GM23338 (cell line): ENCODE data around the gene TENT4A. TPM values are rescaled to one million over a fixed set of nuclear protein-coding genes. Genes with fewer than 3 reads are reported as not detected.

Experiments used
- ATAC-seq: fragments of 200-7000 bp; cut with Tn5 transposase; 3 replicates; pipeline ENCODE4 v1.9.1; 2020
- DNase-seq: peaks from one replicate; pipeline ENCODE4 v3.0.0-alpha.2; 2015; ENCODE audit warnings: low spot score
- H2AFZ ChIP-seq: fragments of 200-600 bp; sonication (generic); 2 replicates; pipeline ENCODE4 v1.8.0; 2016; ENCODE audit warnings: antibody characterized with exemption, mild to moderate bottlenecking, moderate library complexity
- H3F3A ChIP-seq: fragments of 200-600 bp; sonication (generic); replicated peaks from 2 replicates; pipeline ENCODE4 v1.8.0; 2017; ENCODE audit warnings: antibody characterized with exemption, mixed run types, low read depth
- H3K27ac ChIP-seq: fragments of 200-600 bp; sonication (generic); 2 replicates; pipeline ENCODE4 v1.6.1; 2016; ENCODE audit warnings: low read depth
- H3K27me3 ChIP-seq: fragments of 200-600 bp; sonication (generic); 2 replicates; pipeline ENCODE4 v1.8.0; 2016; ENCODE audit warnings: mild to moderate bottlenecking, mixed run types, moderate library complexity; ENCODE audit not compliant: insufficient read depth
- H3K36me3 ChIP-seq: fragments of 200-600 bp; sonication (generic); 2 replicates; pipeline ENCODE4 v1.8.0; 2016; ENCODE audit warnings: mild to moderate bottlenecking; ENCODE audit not compliant: insufficient read depth
- H3K4me1 ChIP-seq: fragments of 200-600 bp; sonication (generic); 2 replicates; pipeline ENCODE4 v1.8.0; 2016; ENCODE audit warnings: mild to moderate bottlenecking, moderate library complexity; ENCODE audit not compliant: insufficient read depth
- H3K4me2 ChIP-seq: fragments of 200-600 bp; sonication (generic); 2 replicates; pipeline ENCODE4 v1.7.1; 2017; ENCODE audit warnings: mixed run types
- H3K4me3 ChIP-seq: fragments of 200-600 bp; sonication (generic); 2 replicates; pipeline ENCODE4 v1.6.1; 2016; ENCODE audit warnings: mixed run types
- H3K79me2 ChIP-seq: fragments of 200-600 bp; sonication (generic); replicated peaks from 2 replicates; pipeline ENCODE4 v1.8.0; 2017; ENCODE audit warnings: mild to moderate bottlenecking; ENCODE audit not compliant: insufficient read depth
- H3K9me2 ChIP-seq: fragments of 200-600 bp; sonication (generic); 2 replicates; pipeline ENCODE4 v1.8.0; 2017; ENCODE audit not compliant: insufficient read depth
- H4K20me1 ChIP-seq: fragments of 200-600 bp; sonication (generic); replicated peaks from 2 replicates; pipeline ENCODE4 v1.8.0; 2017; ENCODE audit warnings: mild to moderate bottlenecking; ENCODE audit not compliant: insufficient read depth
- H3K27ac Mint-ChIP-seq: 2 replicates; pipeline ENCODE4 v1.8.0; 2020; ENCODE audit warnings: inconsistent platforms, mild to moderate bottlenecking, moderate library complexity, mixed read lengths
- H3K27me3 Mint-ChIP-seq: 3 replicates; pipeline ENCODE4 v1.8.0; 2022; ENCODE audit warnings: low read depth, mild to moderate bottlenecking, moderate library complexity, mixed read lengths, inconsistent platforms; ENCODE audit not compliant: insufficient read depth, poor library complexity
- H3K36me3 Mint-ChIP-seq: 3 replicates; pipeline ENCODE4 v1.8.0; 2021; ENCODE audit warnings: low read depth, mild to moderate bottlenecking, inconsistent platforms, moderate library complexity, mixed read lengths
- H3K4me1 Mint-ChIP-seq: 3 replicates; pipeline ENCODE4 v1.8.0; 2020; ENCODE audit warnings: mild to moderate bottlenecking, inconsistent platforms, mixed read lengths
- H3K4me3 Mint-ChIP-seq: 3 replicates; pipeline ENCODE4 v1.8.0; 2021; ENCODE audit warnings: moderate library complexity, mild to moderate bottlenecking, inconsistent platforms, mixed read lengths
- H3K9me3 Mint-ChIP-seq: 3 replicates; pipeline ENCODE4 v1.8.0; 2020; ENCODE audit warnings: moderate library complexity, mild to moderate bottlenecking, inconsistent platforms, mixed read lengths
- CREB1 ChIP-seq: fragments of 250-450 bp; sonication (Bioruptor Pico); IDR thresholded peaks from 2 replicates; pipeline ENCODE4 v1.5.0; 2020; ENCODE audit warnings: low read depth, mild to moderate bottlenecking, moderate library complexity
- CTCF ChIP-seq, 2 experiments: fragments of 200-600 bp in 1 of 2; sonication (generic) in 1 of 2; conservative IDR thresholded peaks; 2 replicates each; pipeline versions ENCODE4 v1.5.1 to v1.6.1; 2016 to 2017; ENCODE audit warnings: antibody characterized with exemption in 2 of 2, low read depth in 2 of 2, mild to moderate bottlenecking in 2 of 2, moderate library complexity in 1 of 2
- EZH2 ChIP-seq: fragments of 200-600 bp; sonication (generic); IDR thresholded peaks from one replicate; pipeline ENCODE4 v1.8.0; 2017; ENCODE audit warnings: antibody characterized with exemption, mild to moderate bottlenecking, low read depth; ENCODE audit not compliant: unreplicated experiment
- EZH2phosphoT487 ChIP-seq: fragments of 200-600 bp; sonication (generic); IDR thresholded peaks from one replicate; pipeline ENCODE4 v1.8.1; 2018; ENCODE audit warnings: antibody characterized with exemption; ENCODE audit not compliant: unreplicated experiment
- JUNB ChIP-seq: IDR thresholded peaks from one replicate; pipeline ENCODE4 v1.6.1; 2016; ENCODE audit warnings: antibody characterized with exemption; ENCODE audit not compliant: unreplicated experiment
- STAT1 ChIP-seq: IDR thresholded peaks from one replicate; pipeline ENCODE4 v1.6.1; 2016; ENCODE audit warnings: antibody characterized with exemption; ENCODE audit not compliant: unreplicated experiment
- ZNF331 ChIP-seq: fragments of 250-450 bp; sonication (Bioruptor Pico); IDR thresholded peaks from 2 replicates; pipeline ENCODE4 v1.5.0; 2020; ENCODE audit warnings: low read depth, mild to moderate bottlenecking, moderate library complexity
- ZNF462 ChIP-seq: fragments of 250-450 bp; sonication (Bioruptor Pico); IDR thresholded peaks from 2 replicates; pipeline ENCODE4 v1.5.0; 2020; ENCODE audit warnings: mild to moderate bottlenecking, moderate library complexity
- polyA plus RNA-seq: library from polyadenylated mRNA; unstranded; fragments of >200 nt; fragmentation: Nextera tagmentation; extraction: Ambion mirVana; gene quantifications from 2 replicates; pipeline ENCODE4 v1.2.1, GENCODE V29; 2016
- total RNA-seq: library from RNA; depleted of rRNA; stranded (reverse); fragments of >200 nt; shearing (Covaris generic); gene quantifications from 2 replicates; pipeline ENCODE4 v1.2.3, GENCODE V29; 2014; rRNA removed

Gene TENT4A
- total and polyA plus RNA-seq, 2 experiments from 2014 or later = 5.3 to 24.0 TPM

- no peaks in the 10 kb centered on the region for H3K4me1 Mint-ChIP-seq
- no peak for TF ChIP-seq EZH2
- no peak for TF ChIP-seq STAT1
- no peak for TF ChIP-seq CTCF (conservative IDR thresholded peaks at IDR 0.05; ENCODE audit: low read depth in 2 of 2)
- TF ChIP-seq JUNB = no peak
- no peak for TF ChIP-seq CREB1 (CRISPR knock-in tag)
- TF ChIP-seq EZH2phosphoT487 = no peak
- TF ChIP-seq ZNF331 (CRISPR knock-in tag) = no peak
- TF ChIP-seq ZNF462 (CRISPR knock-in tag) = no peak
- no peaks in the 10 kb centered on the region for H3K27me3 Mint-ChIP-seq
- no peaks in the 10 kb centered on the region for H3K9me2 ChIP-seq
- no peaks in the 10 kb centered on the region for H3F3A ChIP-seq
- no peaks in the 10 kb centered on the region for H3K27me3 ChIP-seq
- ATAC-seq (no peak), DNase-seq (no peak)
- no peaks in the 10 kb centered on the region for H3K79me2 ChIP-seq
- no peaks in the 10 kb centered on the region for H3K4me1 ChIP-seq
- H4K20me1 ChIP-seq = no peaks in the 10 kb centered on the region
- H3K4me2 ChIP-seq = no peak overlapping the region
- no peak overlapping the region for H3K27ac ChIP-seq
- H3K36me3 Mint-ChIP-seq = peaks cover 9% of the 10 kb centered on the region
- no peak overlapping the region for H3K27ac Mint-ChIP-seq
- H3K36me3 ChIP-seq = no peaks in the 10 kb centered on the region
- H3K9me3 Mint-ChIP-seq = peaks cover 32% of the 10 kb centered on the region
- no peak overlapping the region for H3K4me3 ChIP-seq
- no peak overlapping the region for H3K4me3 Mint-ChIP-seq
- H2AFZ ChIP-seq = no peak overlapping the region
These were observed 92.6 kb downstream of the TENT4A start for GRCh38 chr5:6805841-6806240.

Other genes starting within 250 kb of the TENT4A start
- 110 and 112 TPM in 2 replicates for gene NSUN2, start 80.4 kb upstream of the TENT4A start, total RNA-seq
- 59.3 and 65.4 TPM in 2 replicates for gene NSUN2, start 80.4 kb upstream of the TENT4A start, polyA plus RNA-seq
- gene SRD5A1, start 80.0 kb upstream of the TENT4A start, total RNA-seq = 69.6 and 87.3 TPM in 2 replicates
- 17.9 and 18.2 TPM in 2 replicates for gene SRD5A1, start 80.0 kb upstream of the TENT4A start, polyA plus RNA-seq